GM12874 (cell line): ENCODE results near the gene HAL.

Source experiments
- TF ChIP-seq, protein P1 (sequence below): IDR thresholded peaks from 2 replicates; pipeline ENCODE4 v1.5.1; 2011; ENCODE audit warnings: low read depth, mild to moderate bottlenecking, control low read depth, low read length, moderate library complexity; ENCODE audit not compliant: insufficient read depth

The HAL gene

DNA sequence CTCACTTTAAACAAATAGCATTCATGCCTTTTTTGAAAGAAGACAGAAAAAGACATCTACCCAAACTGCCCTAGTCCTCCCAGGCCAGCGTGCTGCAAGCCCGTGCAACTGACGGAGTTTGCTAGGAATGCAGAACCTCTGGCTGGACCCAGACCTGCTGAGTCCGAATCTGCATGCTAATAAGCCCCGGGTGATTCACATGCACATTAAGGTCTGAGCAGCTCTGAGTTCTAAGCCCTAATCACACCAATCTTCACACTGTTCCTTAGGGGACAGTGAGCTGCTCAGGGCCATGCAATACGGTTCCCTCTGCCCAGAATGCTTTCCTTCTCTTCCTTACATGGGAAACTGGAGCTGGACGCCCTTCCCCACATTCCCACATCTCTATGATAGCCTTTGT, 25.2 kb downstream of the HAL start:
- TF ChIP-seq, protein P1, sequence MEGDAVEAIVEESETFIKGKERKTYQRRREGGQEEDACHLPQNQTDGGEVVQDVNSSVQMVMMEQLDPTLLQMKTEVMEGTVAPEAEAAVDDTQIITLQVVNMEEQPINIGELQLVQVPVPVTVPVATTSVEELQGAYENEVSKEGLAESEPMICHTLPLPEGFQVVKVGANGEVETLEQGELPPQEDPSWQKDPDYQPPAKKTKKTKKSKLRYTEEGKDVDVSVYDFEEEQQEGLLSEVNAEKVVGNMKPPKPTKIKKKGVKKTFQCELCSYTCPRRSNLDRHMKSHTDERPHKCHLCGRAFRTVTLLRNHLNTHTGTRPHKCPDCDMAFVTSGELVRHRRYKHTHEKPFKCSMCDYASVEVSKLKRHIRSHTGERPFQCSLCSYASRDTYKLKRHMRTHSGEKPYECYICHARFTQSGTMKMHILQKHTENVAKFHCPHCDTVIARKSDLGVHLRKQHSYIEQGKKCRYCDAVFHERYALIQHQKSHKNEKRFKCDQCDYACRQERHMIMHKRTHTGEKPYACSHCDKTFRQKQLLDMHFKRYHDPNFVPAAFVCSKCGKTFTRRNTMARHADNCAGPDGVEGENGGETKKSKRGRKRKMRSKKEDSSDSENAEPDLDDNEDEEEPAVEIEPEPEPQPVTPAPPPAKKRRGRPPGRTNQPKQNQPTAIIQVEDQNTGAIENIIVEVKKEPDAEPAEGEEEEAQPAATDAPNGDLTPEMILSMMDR, result no peak

DNA sequence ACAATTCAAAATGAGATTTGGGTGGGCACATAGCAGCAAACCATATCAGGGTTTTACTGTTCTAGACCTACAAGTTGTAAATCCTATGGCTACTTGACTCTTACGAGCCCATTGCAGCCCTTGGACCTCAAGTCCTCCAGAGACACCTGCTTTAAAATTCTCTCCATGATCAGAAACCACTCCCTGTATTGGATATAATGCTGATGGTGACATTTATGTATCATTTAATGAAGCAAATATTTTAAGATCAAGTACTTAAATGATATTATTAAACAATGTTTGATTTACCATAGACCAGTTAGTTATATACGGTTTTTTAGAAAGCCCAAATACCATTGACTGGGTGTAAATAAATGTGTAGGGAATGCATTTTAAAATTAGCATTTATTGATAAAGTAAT, 28.8 kb downstream of the HAL start:
- TF ChIP-seq, protein P1, result no peak

DNA sequence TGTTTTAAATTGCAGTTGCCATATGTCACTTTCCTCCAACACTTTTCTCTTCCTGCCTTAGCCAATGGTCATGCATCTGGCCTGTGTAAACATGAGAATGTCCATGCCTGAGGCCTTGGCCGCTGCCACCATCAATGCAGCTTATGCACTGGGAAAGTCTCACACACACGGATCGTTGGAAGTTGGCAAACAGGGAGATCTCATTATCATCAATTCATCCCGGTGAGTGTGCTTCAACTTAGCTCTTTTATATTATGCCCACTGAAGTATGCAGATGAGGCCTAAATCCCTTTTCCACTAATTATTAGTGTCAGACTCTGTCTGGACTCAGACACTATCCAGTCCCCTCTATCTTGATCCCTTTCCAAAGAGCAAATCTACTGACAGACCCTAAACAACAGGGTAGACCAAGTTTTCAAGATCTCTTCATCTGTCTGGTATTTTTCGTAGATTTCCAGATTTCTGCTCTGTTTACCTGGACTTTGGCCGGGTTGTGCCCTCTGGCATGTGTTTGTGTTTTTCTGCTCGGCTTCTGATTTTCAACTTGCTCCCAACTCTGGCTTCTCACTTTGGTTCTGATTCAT, 29.8 kb downstream of the HAL start:
- TF ChIP-seq, protein P1, result no peak

DNA sequence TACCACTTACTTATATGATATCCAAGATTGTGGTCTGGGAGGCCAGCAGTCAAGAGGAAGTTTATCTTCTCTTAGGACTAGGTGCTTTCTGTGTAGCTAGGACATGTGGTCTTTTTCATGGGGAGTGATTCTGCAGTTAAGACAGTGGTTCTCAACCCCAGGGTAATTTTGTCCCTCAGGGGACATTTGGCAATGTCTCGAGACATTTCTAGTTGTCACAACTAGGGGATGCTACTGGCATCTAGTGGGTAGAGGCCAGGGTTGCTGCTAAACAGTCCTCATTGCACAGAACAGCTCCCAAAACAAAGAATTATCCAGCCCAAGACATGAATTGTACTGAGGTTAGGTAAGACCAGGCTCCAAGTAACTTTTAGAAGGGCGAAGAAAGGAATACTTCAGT, 33.0 kb downstream of the HAL start:
- TF ChIP-seq, protein P1, result no peak

DNA sequence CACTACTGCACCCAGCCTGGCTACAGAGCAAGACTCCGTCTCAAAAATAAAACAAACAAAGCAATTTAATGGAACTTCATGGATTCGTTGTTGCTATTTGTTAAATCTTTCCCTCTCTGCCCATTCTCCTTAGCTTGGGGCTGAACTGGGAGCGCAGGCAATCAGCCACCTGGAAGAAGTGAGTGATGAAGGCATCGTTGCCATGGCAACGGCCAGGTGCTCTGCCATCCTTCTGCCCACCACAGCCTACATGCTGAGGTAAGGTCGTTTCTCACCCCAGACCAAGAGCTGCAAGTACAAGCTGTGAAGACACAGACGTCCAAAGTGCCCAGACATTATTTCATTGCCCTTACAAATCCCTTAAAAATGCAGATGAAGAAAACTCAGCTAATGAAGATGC, 33.9 kb downstream of the HAL start:
- TF ChIP-seq, protein P1, result no peak

DNA sequence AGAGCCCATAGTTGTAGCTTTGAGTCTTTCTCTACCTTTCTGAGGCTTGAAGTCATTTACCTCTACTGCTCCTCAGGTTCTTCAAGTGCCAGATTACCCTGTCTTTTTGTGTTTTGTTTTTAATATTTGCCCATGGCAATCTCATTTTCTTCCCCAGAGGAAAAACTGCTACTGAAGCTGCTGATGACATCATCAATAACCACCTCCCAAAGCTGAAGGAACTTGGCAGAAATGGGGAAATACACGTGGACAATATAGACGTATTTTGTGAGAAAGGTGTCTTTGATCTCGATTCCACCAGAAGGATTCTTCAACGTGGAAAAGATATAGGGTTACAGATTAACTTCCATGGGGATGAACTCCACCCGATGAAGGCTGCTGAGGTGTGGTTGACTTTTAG, 35.9 kb downstream of the HAL start:
- TF ChIP-seq, protein P1, result no peak

DNA sequence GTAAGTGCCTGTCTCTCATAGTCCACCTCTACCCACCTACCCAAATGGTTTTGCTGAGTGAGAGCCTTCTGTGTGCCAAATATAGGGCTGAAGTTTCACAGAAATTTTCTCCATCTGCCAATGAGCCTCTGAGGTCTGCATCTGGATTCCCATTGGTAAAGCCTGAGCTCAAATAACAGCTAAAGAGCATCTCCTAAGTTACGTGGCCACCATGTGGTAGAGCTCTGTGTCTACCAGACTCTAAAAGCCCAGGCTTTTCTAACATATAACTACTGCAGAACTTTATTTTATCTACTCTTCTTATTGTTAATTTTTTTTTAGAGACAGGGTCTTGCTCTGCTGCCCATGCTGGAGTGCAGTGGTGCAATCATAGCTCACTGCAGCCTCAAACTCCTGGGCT, 37.0 kb downstream of the HAL start:
- TF ChIP-seq, protein P1, result no peak
